Stomach (tissue), 4 donors: Measurements from ENCODE around the gene VRK3.

Source experiments
- POLR2AphosphoS5 ChIP-seq, 3 donors: sonication (generic); formaldehyde crosslinking; IDR thresholded peaks; one replicate each; pipeline ENCODE4 v1.6.1; 2016; ENCODE audit warnings: antibody characterized with exemption in 3 of 3
- TF ChIP-seq, protein P1 (sequence below), 7 experiments: fragments of 450-650 bp in 4 of 7; fragments of 200-600 bp in 3 of 7; sonication (generic) in 3 of 7; IDR thresholded peaks; one replicate each; pipeline ENCODE4 v1.5.1; 2016 to 2019; ENCODE audit warnings: antibody characterized with exemption in 7 of 7, control low read depth in 2 of 7, mild to moderate bottlenecking in 1 of 7

DNA sequence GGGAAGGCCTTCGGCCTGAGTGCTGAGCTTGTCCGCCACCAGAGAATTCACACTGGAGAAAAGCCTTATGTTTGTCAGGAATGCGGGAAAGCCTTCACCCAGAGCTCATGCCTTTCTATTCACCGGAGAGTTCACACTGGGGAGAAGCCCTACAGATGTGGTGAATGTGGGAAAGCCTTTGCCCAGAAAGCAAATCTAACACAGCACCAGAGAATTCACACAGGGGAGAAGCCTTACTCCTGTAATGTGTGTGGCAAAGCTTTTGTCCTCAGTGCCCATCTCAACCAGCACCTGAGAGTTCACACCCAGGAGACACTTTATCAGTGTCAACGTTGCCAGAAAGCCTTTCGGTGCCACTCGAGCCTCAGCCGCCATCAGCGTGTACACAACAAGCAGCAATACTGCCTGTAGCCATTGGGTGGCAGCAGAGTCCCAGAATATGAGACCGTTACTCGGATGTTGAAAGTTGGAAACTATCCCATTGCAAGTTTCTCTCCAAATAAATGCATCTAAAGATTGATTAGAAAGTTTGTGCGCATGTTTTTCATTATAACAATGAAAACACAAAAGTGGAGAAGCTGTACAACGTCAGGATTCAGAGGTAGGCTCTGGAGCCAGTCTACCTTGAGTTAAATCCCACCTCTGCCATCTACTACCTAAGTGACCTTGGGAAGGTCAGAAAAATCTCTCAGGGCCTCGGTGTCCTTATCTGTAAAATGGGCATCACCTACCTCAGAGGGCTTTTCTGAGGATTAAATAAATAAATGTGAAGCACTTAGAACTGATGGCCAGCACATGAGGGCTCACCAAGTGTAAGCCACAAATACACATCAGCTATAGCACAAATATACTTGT, 21.7 kb upstream of the VRK3 start:
- no peak for TF ChIP-seq POLR2AphosphoS5 (IDR thresholded peaks at IDR 0.05)
- TF ChIP-seq, protein P1, sequence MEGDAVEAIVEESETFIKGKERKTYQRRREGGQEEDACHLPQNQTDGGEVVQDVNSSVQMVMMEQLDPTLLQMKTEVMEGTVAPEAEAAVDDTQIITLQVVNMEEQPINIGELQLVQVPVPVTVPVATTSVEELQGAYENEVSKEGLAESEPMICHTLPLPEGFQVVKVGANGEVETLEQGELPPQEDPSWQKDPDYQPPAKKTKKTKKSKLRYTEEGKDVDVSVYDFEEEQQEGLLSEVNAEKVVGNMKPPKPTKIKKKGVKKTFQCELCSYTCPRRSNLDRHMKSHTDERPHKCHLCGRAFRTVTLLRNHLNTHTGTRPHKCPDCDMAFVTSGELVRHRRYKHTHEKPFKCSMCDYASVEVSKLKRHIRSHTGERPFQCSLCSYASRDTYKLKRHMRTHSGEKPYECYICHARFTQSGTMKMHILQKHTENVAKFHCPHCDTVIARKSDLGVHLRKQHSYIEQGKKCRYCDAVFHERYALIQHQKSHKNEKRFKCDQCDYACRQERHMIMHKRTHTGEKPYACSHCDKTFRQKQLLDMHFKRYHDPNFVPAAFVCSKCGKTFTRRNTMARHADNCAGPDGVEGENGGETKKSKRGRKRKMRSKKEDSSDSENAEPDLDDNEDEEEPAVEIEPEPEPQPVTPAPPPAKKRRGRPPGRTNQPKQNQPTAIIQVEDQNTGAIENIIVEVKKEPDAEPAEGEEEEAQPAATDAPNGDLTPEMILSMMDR (IDR thresholded peaks at IDR 0.05) = peak in 4 of 7 experiments; percentile 25 to 51 (median 40)
